H9 (cell line): ENCODE results near the gene AJUBA. TPM values are rescaled to one million over a fixed set of nuclear protein-coding genes. Genes with fewer than 3 reads are reported as not detected.

Experiments
- DNase-seq: peaks from one replicate; pipeline ENCODE4 v3.0.0-alpha.2; 2017
- H2AFZ ChIP-seq: one replicate; pipeline ENCODE4 v1.6.1; 2013; ENCODE audit warnings: mild to moderate bottlenecking, low read length, control low read depth, moderate library complexity
- H2AK5ac ChIP-seq: 2 replicates; pipeline ENCODE4 v1.6.1; 2013; ENCODE audit warnings: low read length, control low read depth, mixed read lengths; ENCODE audit not compliant: insufficient read length
- H2BK120ac ChIP-seq: one replicate; pipeline ENCODE4 v1.6.1; 2013; ENCODE audit warnings: low read depth, mild to moderate bottlenecking, low read length, control low read depth, inconsistent platforms; ENCODE audit not compliant: poor library complexity, severe bottlenecking
- H2BK12ac ChIP-seq: 2 replicates; pipeline ENCODE4 v1.6.1; 2013; ENCODE audit warnings: low read length, control low read depth, mixed read lengths, low read depth; ENCODE audit not compliant: insufficient read length
- H2BK15ac ChIP-seq: 2 replicates; pipeline ENCODE4 v1.6.1; 2013; ENCODE audit warnings: low read depth, low read length, control low read depth
- H2BK20ac ChIP-seq: one replicate; pipeline ENCODE4 v1.6.1; 2013; ENCODE audit warnings: low read depth, mild to moderate bottlenecking, low read length, control low read depth, inconsistent platforms; ENCODE audit not compliant: poor library complexity, severe bottlenecking
- H2BK5ac ChIP-seq: 2 replicates; pipeline ENCODE4 v1.6.1; 2013; ENCODE audit warnings: low read length, control low read depth, mixed read lengths; ENCODE audit not compliant: insufficient read length
- H3K14ac ChIP-seq: 2 replicates; pipeline ENCODE4 v1.6.1; 2013; ENCODE audit warnings: low read length, control low read depth; ENCODE audit not compliant: insufficient read depth
- H3K18ac ChIP-seq: 2 replicates; pipeline ENCODE4 v1.6.1; 2013; ENCODE audit warnings: low read depth, mild to moderate bottlenecking, mixed read lengths, low read length, control low read depth; ENCODE audit not compliant: insufficient read length
- H3K23ac ChIP-seq: 2 replicates; pipeline ENCODE4 v1.6.1; 2013; ENCODE audit warnings: low read length, control low read depth, mixed read lengths, low read depth; ENCODE audit not compliant: insufficient read length
- H3K23me2 ChIP-seq: 2 replicates; pipeline ENCODE4 v1.6.1; 2013; ENCODE audit warnings: low read depth, mild to moderate bottlenecking, mixed read lengths, low read length, control low read depth; ENCODE audit not compliant: insufficient read length, poor library complexity, severe bottlenecking
- H3K27ac ChIP-seq: 2 replicates; pipeline ENCODE4 v1.5.1; 2013; ENCODE audit warnings: low read length, control low read depth, mixed read lengths, low read depth; ENCODE audit not compliant: insufficient read length
- H3K27me3 ChIP-seq: 2 replicates; pipeline ENCODE4 v1.6.1; 2013; ENCODE audit warnings: low read length, control low read depth, inconsistent platforms; ENCODE audit not compliant: insufficient read depth
- H3K4ac ChIP-seq: 2 replicates; pipeline ENCODE4 v1.6.1; 2013; ENCODE audit warnings: low read depth, mild to moderate bottlenecking, control low read depth, inconsistent platforms, low read length, moderate library complexity
- H3K4me1 ChIP-seq: 2 replicates; pipeline ENCODE4 v1.6.1; 2013; ENCODE audit warnings: low read length, control low read depth, inconsistent platforms; ENCODE audit not compliant: insufficient read depth
- H3K4me2 ChIP-seq: 2 replicates; pipeline ENCODE4 v1.6.1; 2013; ENCODE audit warnings: low read length, control low read depth, mixed read lengths; ENCODE audit not compliant: insufficient read length, insufficient read depth
- H3K56ac ChIP-seq: 2 replicates; pipeline ENCODE4 v1.6.1; 2013; ENCODE audit warnings: low read depth, mild to moderate bottlenecking, mixed read lengths, low read length, control low read depth; ENCODE audit not compliant: insufficient read length
- H3K79me1 ChIP-seq: 2 replicates; pipeline ENCODE4 v1.6.1; 2013; ENCODE audit warnings: low read depth, mild to moderate bottlenecking, moderate library complexity, low read length, control low read depth, inconsistent platforms; ENCODE audit not compliant: insufficient read depth, poor library complexity, severe bottlenecking
- H3K79me2 ChIP-seq: 2 replicates; pipeline ENCODE4 v1.6.1; 2013; ENCODE audit warnings: low read length, control low read depth, inconsistent platforms; ENCODE audit not compliant: insufficient read depth
- H3K9ac ChIP-seq: 2 replicates; pipeline ENCODE4 v1.6.1; 2013; ENCODE audit warnings: low read length, control low read depth, mixed read lengths; ENCODE audit not compliant: insufficient read length; ENCODE audit errors: extremely low read depth
- H3K9me3 ChIP-seq: one replicate; pipeline ENCODE4 v1.6.1; 2013; ENCODE audit warnings: low read depth, low read length, inconsistent platforms; ENCODE audit not compliant: control insufficient read depth
- H3T11ph ChIP-seq: one replicate; pipeline ENCODE4 v1.6.1; 2013; ENCODE audit warnings: mild to moderate bottlenecking, low read length, control low read depth, inconsistent platforms
- H4K20me1 ChIP-seq: one replicate; pipeline ENCODE4 v1.6.1; 2013; ENCODE audit not compliant: control insufficient read depth, insufficient read length, insufficient read depth
- H4K5ac ChIP-seq: 2 replicates; pipeline ENCODE4 v1.6.1; 2013; ENCODE audit warnings: low read depth, mild to moderate bottlenecking, mixed read lengths, low read length, control low read depth; ENCODE audit not compliant: insufficient read length
- H4K8ac ChIP-seq: replicated peaks from 2 replicates; pipeline ENCODE4 v1.6.1; 2013; ENCODE audit warnings: low read length, control low read depth, mixed read lengths, low read depth; ENCODE audit not compliant: insufficient read length
- H4K91ac ChIP-seq: 2 replicates; pipeline ENCODE4 v1.6.1; 2013; ENCODE audit warnings: low read depth, mild to moderate bottlenecking, moderate library complexity, mixed read lengths, low read length, control low read depth; ENCODE audit not compliant: insufficient read length
- H3K27ac Mint-ChIP-seq, 3 experiments: 2 replicates in 2 of 3; 3 replicates in 1 of 3; pipeline ENCODE4 v1.8.0; 2020 to 2021; ENCODE audit warnings: mixed read lengths in 3 of 3, mild to moderate bottlenecking in 1 of 3, moderate library complexity in 1 of 3
- H3K27me3 Mint-ChIP-seq: 2 replicates; pipeline ENCODE4 v1.8.0; 2021; ENCODE audit warnings: low read depth, mild to moderate bottlenecking, moderate library complexity, mixed read lengths
- H3K36me3 Mint-ChIP-seq, 3 experiments: 2 replicates in 2 of 3; 3 replicates in 1 of 3; pipeline ENCODE4 v1.8.0; 2020 to 2021; ENCODE audit warnings: low read depth in 3 of 3, mixed read lengths in 3 of 3; ENCODE audit not compliant: insufficient read depth in 1 of 3
- H3K4me1 Mint-ChIP-seq, 2 experiments: 2 replicates each; pipeline ENCODE4 v1.8.0; 2020; ENCODE audit warnings: mixed read lengths in 2 of 2
- H3K4me3 Mint-ChIP-seq, 2 experiments: 2 replicates in 1 of 2; 3 replicates in 1 of 2; pipeline ENCODE4 v1.8.0; 2020 to 2021; ENCODE audit warnings: mild to moderate bottlenecking in 2 of 2, mixed read lengths in 2 of 2, moderate library complexity in 1 of 2
- H3K9me3 Mint-ChIP-seq, 2 experiments: 2 replicates in 1 of 2; 3 replicates in 1 of 2; pipeline ENCODE4 v1.8.0; 2020; ENCODE audit warnings: mild to moderate bottlenecking in 2 of 2, mixed read lengths in 2 of 2, moderate library complexity in 1 of 2
- WGBS: extraction: QIAGEN DNeasy Blood & Tissue Kit; methylation state at CpG from one replicate; pipeline ENCODE4 v1.1.7; 2013; ENCODE audit warnings: missing lambda C conversion rate, low lambda C conversion rate, mixed read lengths; ENCODE audit not compliant: insufficient read length; ENCODE audit errors: extremely low coverage; 5-methylcytosine and 5-hydroxymethylcytosine counted together
- total RNA-seq: library from RNA; stranded (reverse); gene quantifications from 2 replicates; pipeline ENCODE4 v1.2.1, GENCODE V29; 2021
- TF ChIP-seq, protein P1 (sequence below): fragments of 200-600 bp; sonication (generic); conservative IDR thresholded peaks from 3 replicates; pipeline ENCODE4 v1.8.0; 2021; ENCODE audit warnings: antibody characterized with exemption, mild to moderate bottlenecking

AJUBA gene
- total RNA-seq, 1 experiment from 2014 or later: 44.9 TPM

DNA sequence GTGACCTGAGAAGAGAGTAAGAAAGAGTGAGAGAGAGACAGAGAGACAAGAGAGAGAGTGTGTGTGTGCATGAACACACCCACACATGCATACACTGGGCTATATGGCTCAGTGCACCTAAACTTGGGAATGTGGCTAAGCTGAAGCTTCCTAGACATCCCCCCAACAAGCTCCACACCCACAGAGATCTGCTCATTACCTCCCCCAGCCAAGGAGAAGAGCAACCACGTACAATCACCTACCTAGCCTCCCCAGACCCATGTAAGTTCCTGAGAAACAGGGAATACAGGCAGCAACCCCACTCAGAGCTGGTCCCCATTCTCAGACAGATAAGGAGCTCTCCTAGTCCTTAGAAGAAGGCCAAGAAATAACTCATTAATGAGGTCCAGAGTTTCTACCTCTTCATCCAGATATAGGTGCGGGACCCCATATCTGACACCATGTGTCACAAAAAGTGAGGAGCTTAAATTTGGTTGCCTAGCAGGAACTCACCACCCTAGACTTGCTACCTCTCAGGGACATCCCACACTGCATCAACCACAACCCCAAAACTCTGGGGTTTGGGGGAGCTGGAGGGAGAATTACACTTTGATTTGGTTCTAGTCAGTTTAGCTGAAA is 9.9 kb downstream of the AJUBA start:
- H4K20me1 ChIP-seq: no peaks in the 10 kb centered on the region
- no peak overlapping the region for H4K8ac ChIP-seq
- Mint-ChIP-seq H3K4me3 (no peak overlapping the region), H3K9me3 (no peaks in the 10 kb centered on the region), H3K27ac (no peak overlapping the region; a peak in 1 of 7 replicates), H3K27me3 (no peaks in the 10 kb centered on the region; the same call in none of the 2 replicates), H3K36me3 (peaks cover 34 to 79% (median 74%) of the 10 kb centered on the region in 3 experiments), H3K4me1 (peaks cover 16 to 27% of the 10 kb centered on the region in 2 experiments)
- H3K23ac ChIP-seq: no peak overlapping the region
- H3K18ac ChIP-seq: no peak overlapping the region
- H3K23me2 ChIP-seq: no peaks in the 10 kb centered on the region
- H3K4me2 ChIP-seq: no peak overlapping the region
- no peak overlapping the region for H4K91ac ChIP-seq
- no peak overlapping the region for H4K5ac ChIP-seq
- H3K27me3 ChIP-seq: no peaks in the 10 kb centered on the region
- no peak overlapping the region for H3K56ac ChIP-seq
- no peak overlapping the region for H2BK15ac ChIP-seq
- no peak overlapping the region for H2BK5ac ChIP-seq
- no peak overlapping the region for H2BK20ac ChIP-seq
- H2AFZ ChIP-seq: no peak overlapping the region
- no peak for DNase-seq
- H3T11ph ChIP-seq: no peak overlapping the region
- H3K4ac ChIP-seq: no peak overlapping the region
- no peak overlapping the region for H2BK12ac ChIP-seq
- no peaks in the 10 kb centered on the region for H3K79me2 ChIP-seq
- H2BK120ac ChIP-seq: no peak overlapping the region
- no peaks in the 10 kb centered on the region for H3K9me3 ChIP-seq
- peaks cover 10% of the 10 kb centered on the region for H3K4me1 ChIP-seq
- no peaks in the 10 kb centered on the region for H3K79me1 ChIP-seq
- no CpG with 5 or more reads among the region's 2 CpGs for WGBS
- no peak overlapping the region for H3K14ac ChIP-seq
- H2AK5ac ChIP-seq: no peak overlapping the region
- TF ChIP-seq, protein P1, sequence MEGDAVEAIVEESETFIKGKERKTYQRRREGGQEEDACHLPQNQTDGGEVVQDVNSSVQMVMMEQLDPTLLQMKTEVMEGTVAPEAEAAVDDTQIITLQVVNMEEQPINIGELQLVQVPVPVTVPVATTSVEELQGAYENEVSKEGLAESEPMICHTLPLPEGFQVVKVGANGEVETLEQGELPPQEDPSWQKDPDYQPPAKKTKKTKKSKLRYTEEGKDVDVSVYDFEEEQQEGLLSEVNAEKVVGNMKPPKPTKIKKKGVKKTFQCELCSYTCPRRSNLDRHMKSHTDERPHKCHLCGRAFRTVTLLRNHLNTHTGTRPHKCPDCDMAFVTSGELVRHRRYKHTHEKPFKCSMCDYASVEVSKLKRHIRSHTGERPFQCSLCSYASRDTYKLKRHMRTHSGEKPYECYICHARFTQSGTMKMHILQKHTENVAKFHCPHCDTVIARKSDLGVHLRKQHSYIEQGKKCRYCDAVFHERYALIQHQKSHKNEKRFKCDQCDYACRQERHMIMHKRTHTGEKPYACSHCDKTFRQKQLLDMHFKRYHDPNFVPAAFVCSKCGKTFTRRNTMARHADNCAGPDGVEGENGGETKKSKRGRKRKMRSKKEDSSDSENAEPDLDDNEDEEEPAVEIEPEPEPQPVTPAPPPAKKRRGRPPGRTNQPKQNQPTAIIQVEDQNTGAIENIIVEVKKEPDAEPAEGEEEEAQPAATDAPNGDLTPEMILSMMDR: no peak
- no peak overlapping the region for H3K27ac ChIP-seq
- no peak overlapping the region for H3K9ac ChIP-seq
